SK-N-SH (cell line): ENCODE measurements around the gene SENP5. TPM values are rescaled to one million over a fixed set of nuclear protein-coding genes. Genes with fewer than 3 reads are reported as not detected.

Experiments used
- CTCF ChIA-PET: fragments of 300-600, 350-600 bp; formaldehyde crosslinking; extraction: SDS; loops from one replicate; lab custom pipeline; 2021; lab: Yijun Ruan, JAX
- POLR2A ChIA-PET: fragments of 350-600 bp; sonication (Branson Sonifier 250); formaldehyde crosslinking; extraction: SDS; loops from one replicate; lab custom pipeline; 2020; ENCODE audit warnings: antibody characterized with exemption, inconsistent platforms; lab: Yijun Ruan, JAX
- DNase-seq: peaks from one replicate; pipeline ENCODE4 v3.0.0; 2012
- H2AFZ ChIP-seq: fragments of 200-600 bp; sonication (generic); 2 replicates; pipeline ENCODE4 v1.8.1; 2016; ENCODE audit warnings: antibody characterized with exemption, mild to moderate bottlenecking, low read depth
- H3F3A ChIP-seq: fragments of 200-600 bp; sonication (generic); replicated peaks from 2 replicates; pipeline ENCODE3; 2016; ENCODE audit warnings: antibody characterized with exemption, mild to moderate bottlenecking; ENCODE audit not compliant: insufficient read depth
- H3K27ac ChIP-seq, 2 experiments: fragments of 200-500 bp in 1 of 2; fragments of 200-600 bp in 1 of 2; sonication (Bioruptor generic) in 1 of 2; sonication (generic), shearing (Covaris generic) in 1 of 2; 2 replicates each; pipeline versions ENCODE4 v1.5.1 to v1.6.1; 2014 to 2016; ENCODE audit warnings: low read depth in 2 of 2, inconsistent platforms in 1 of 2, low read length in 1 of 2, mild to moderate bottlenecking in 1 of 2, mixed read lengths in 1 of 2
- H3K27me3 ChIP-seq: fragments of 200-600 bp; sonication (generic), shearing (Covaris generic); 2 replicates; pipeline ENCODE4 v1.6.1; 2016; ENCODE audit warnings: mixed run types; ENCODE audit not compliant: insufficient read depth
- H3K36me3 ChIP-seq, 2 experiments: fragments of 200-500 bp in 1 of 2; fragments of 200-600 bp in 1 of 2; sonication (Bioruptor generic) in 1 of 2; sonication (generic) in 1 of 2; replicated peaks in 1 of 2; 2 replicates each; pipeline versions ENCODE3 to v1.5.1; 2014 to 2016; ENCODE audit warnings: low read length in 1 of 2, mild to moderate bottlenecking in 1 of 2; ENCODE audit not compliant: insufficient read depth in 2 of 2, control insufficient read depth in 1 of 2
- H3K4me1 ChIP-seq, 2 experiments: fragments of 200-500 bp in 1 of 2; fragments of 200-600 bp in 1 of 2; sonication (Bioruptor generic) in 1 of 2; sonication (generic), shearing (Covaris generic) in 1 of 2; 2 replicates each; pipeline versions ENCODE4 v1.5.1 to v1.6.1; 2014 to 2016; ENCODE audit warnings: low read depth in 1 of 2, low read length in 1 of 2, mixed run types in 1 of 2; ENCODE audit not compliant: insufficient read depth in 2 of 2, control insufficient read depth in 1 of 2
- H3K4me2 ChIP-seq: fragments of 200-600 bp; sonication (generic), shearing (Covaris generic); 2 replicates; pipeline ENCODE4 v1.6.1; 2017; ENCODE audit warnings: mixed run types
- H3K4me3 ChIP-seq, 2 experiments: fragments of 200-500 bp in 1 of 2; fragments of 200-600 bp in 1 of 2; sonication (Bioruptor generic) in 1 of 2; sonication (generic), shearing (Covaris generic) in 1 of 2; 2 replicates each; pipeline versions ENCODE4 v1.5.1 to v1.8.1; 2014 to 2016; ENCODE audit warnings: low read depth in 2 of 2, inconsistent platforms in 1 of 2, low read length in 1 of 2, mild to moderate bottlenecking in 1 of 2, mixed read lengths in 1 of 2, moderate library complexity in 1 of 2
- H3K79me2 ChIP-seq: fragments of 200-600 bp; sonication (generic); 2 replicates; pipeline ENCODE4 v1.8.1; 2017; ENCODE audit warnings: mild to moderate bottlenecking; ENCODE audit not compliant: insufficient read depth
- H3K9ac ChIP-seq: fragments of 200-600 bp; sonication (generic); 2 replicates; pipeline ENCODE4 v1.6.1; 2017; ENCODE audit warnings: mixed run types
- H3K9me2 ChIP-seq: fragments of 200-600 bp; sonication (generic); 2 replicates; pipeline ENCODE4 v1.6.1; 2017; ENCODE audit warnings: mixed run types
- H3K9me3 ChIP-seq: fragments of 200-600 bp; sonication (generic); 2 replicates; pipeline ENCODE4 v1.6.1; 2017; ENCODE audit warnings: mixed run types, mild to moderate bottlenecking, moderate library complexity
- H4K20me1 ChIP-seq: fragments of 200-600 bp; sonication (generic); 2 replicates; pipeline ENCODE4 v1.6.1; 2017; ENCODE audit warnings: mild to moderate bottlenecking, mixed run types; ENCODE audit not compliant: insufficient read depth
- EZH2phosphoT487 ChIP-seq: fragments of 200-600 bp; sonication (generic); IDR thresholded peaks from 2 replicates; pipeline ENCODE4 v1.6.1; 2017; ENCODE audit warnings: low read depth, mixed run types, mild to moderate bottlenecking, antibody characterized with exemption, moderate library complexity, borderline replicate concordance
- GATA2 ChIP-seq: sonication (generic); formaldehyde crosslinking; IDR thresholded peaks from 2 replicates; pipeline ENCODE4 v1.5.0; 2020; ENCODE audit warnings: mild to moderate bottlenecking, missing genetic modification reagents
- IRF3 ChIP-seq: fragments of 150-350 bp; IDR thresholded peaks from 2 replicates; pipeline ENCODE4 v1.6.1; 2016; ENCODE audit warnings: mild to moderate bottlenecking, low read depth, low read length
- JUND ChIP-seq: IDR thresholded peaks from 2 replicates; pipeline ENCODE4 v1.4.0; 2012
- MAX ChIP-seq: IDR thresholded peaks from 2 replicates; pipeline ENCODE4 v1.4.0; 2012; ENCODE audit warnings: low read depth
- NFIC ChIP-seq: IDR thresholded peaks from 2 replicates; pipeline ENCODE4 v1.4.0; 2012; ENCODE audit warnings: borderline replicate concordance
- NRF1 ChIP-seq: IDR thresholded peaks from 2 replicates; pipeline ENCODE4 v1.6.1; 2012; ENCODE audit warnings: low read depth, mild to moderate bottlenecking, low read length
- PBX3 ChIP-seq: IDR thresholded peaks from 2 replicates; pipeline ENCODE4; 2012
- RAD21 ChIP-seq: IDR thresholded peaks from 2 replicates; pipeline ENCODE4 v1.6.1; 2012; ENCODE audit warnings: mild to moderate bottlenecking, low read length
- RCOR1 ChIP-seq: fragments of 150-350 bp; IDR thresholded peaks from 2 replicates; pipeline ENCODE4 v1.6.1; 2017; ENCODE audit warnings: antibody characterized with exemption, low read length
- RXRA ChIP-seq: IDR thresholded peaks from 2 replicates; pipeline ENCODE4 v1.4.0; 2012; ENCODE audit warnings: low read depth, mild to moderate bottlenecking, borderline replicate concordance
- TEAD4 ChIP-seq: IDR thresholded peaks from 2 replicates; pipeline ENCODE4 v1.4.0; 2012; ENCODE audit warnings: mild to moderate bottlenecking, borderline replicate concordance; ENCODE audit not compliant: insufficient read depth
- USF2 ChIP-seq: fragments of 150-350 bp; IDR thresholded peaks from 2 replicates; pipeline ENCODE4 v1.6.1; 2017; ENCODE audit warnings: antibody characterized with exemption, low read length, low read depth, borderline replicate concordance
- ZBTB33 ChIP-seq: IDR thresholded peaks from 2 replicates; pipeline ENCODE4 v1.4.0; 2012; ENCODE audit warnings: low read depth, borderline replicate concordance
- WGBS: methylation state at CpG from one replicate; pipeline ENCODE4 v1.1.6; 2017; ENCODE audit warnings: low lambda C conversion rate; 5-methylcytosine and 5-hydroxymethylcytosine counted together
- polyA plus RNA-seq, 3 experiments: library from polyadenylated mRNA; depleted of rRNA; stranded (reverse); fragments of >200 nt; gene quantifications; 2 replicates each; pipeline ENCODE4 v1.2.3, GENCODE V29; 2012

Gene SENP5
- polyA plus RNA-seq, 1 of the 3 experiments (the other 2 are of a cell fraction), result 7.5 TPM

- H3K9me3 ChIP-seq, result no peaks in the 10 kb centered on the region
- TF ChIP-seq NRF1 (no peak), IRF3 (no peak)
- TF ChIP-seq, all 33 proteins: peak for 0
- no peaks in the 10 kb centered on the region for H4K20me1 ChIP-seq
- no peaks in the 10 kb centered on the region for H3K9me2 ChIP-seq
- CTCF ChIA-PET, result no interaction called here
- 82% methylated on average over 10 of the region's 11 CpGs for WGBS
- no peaks in the 10 kb centered on the region for H3K27me3 ChIP-seq
- H3K4me3 ChIP-seq, result no peak overlapping the region
- POLR2A ChIA-PET, result no interaction called here
- H3K4me1 ChIP-seq, result peaks cover 0 to 2% of the 10 kb centered on the region in 2 experiments; a peak in 1 of 4 replicates
- no peak overlapping the region for H3K9ac ChIP-seq
- H3K79me2 ChIP-seq, result no peaks in the 10 kb centered on the region
- DNase-seq, result no peak
- H3K36me3 ChIP-seq, result no peaks in the 10 kb centered on the region
- H3F3A ChIP-seq, result no peaks in the 10 kb centered on the region
- no peak overlapping the region for H3K27ac ChIP-seq
- H3K4me2 ChIP-seq, result no peak overlapping the region
- no peak overlapping the region for H2AFZ ChIP-seq
Observed at GRCh38 chr3:196976941-196977340, 109.2 kb downstream of the SENP5 start.

GRCh38 chr3:196979545-196979944 lies 111.8 kb downstream of the SENP5 start:
- peaks cover 0 to 2% of the 10 kb centered on the region in 2 experiments; a peak in 1 of 4 replicates for H3K4me1 ChIP-seq
- no peaks in the 10 kb centered on the region for H3K9me2 ChIP-seq
- no peaks in the 10 kb centered on the region for H3K36me3 ChIP-seq
- H4K20me1 ChIP-seq, result no peaks in the 10 kb centered on the region
- no peak overlapping the region for H3K4me3 ChIP-seq
- no peak overlapping the region for H3K9ac ChIP-seq
- H3F3A ChIP-seq, result no peaks in the 10 kb centered on the region
- H2AFZ ChIP-seq, result no peak overlapping the region
- no peak for DNase-seq
- H3K79me2 ChIP-seq, result no peaks in the 10 kb centered on the region
- peaks cover 4% of the 10 kb centered on the region; the same call in 1 of the 2 replicates for H3K9me3 ChIP-seq
- ChIA-PET CTCF (interaction anchor here (0.6 to 2.9 kb wide), 12 partner anchors 9 to 619 kb away, joined by 3 to 26 read pairs (median 4); partner anchors contain the start of gene MELTF), POLR2A (no interaction called here)
- no peaks in the 10 kb centered on the region for H3K27me3 ChIP-seq
- 87% methylated on average over 10 of the region's 10 CpGs for WGBS
- no peak overlapping the region for H3K27ac ChIP-seq
- H3K4me2 ChIP-seq, result no peak overlapping the region
- TF ChIP-seq NRF1 (no peak), JUND (no peak)

GRCh38 chr3:196981657-196982056 lies 113.9 kb downstream of the SENP5 start:
- no peaks in the 10 kb centered on the region for H3K36me3 ChIP-seq
- peaks cover 0 to 2% of the 10 kb centered on the region in 2 experiments; a peak in 1 of 4 replicates for H3K4me1 ChIP-seq
- no peaks in the 10 kb centered on the region for H3K79me2 ChIP-seq
- H3K4me2 ChIP-seq, result no peak overlapping the region
- no peaks in the 10 kb centered on the region for H3K27me3 ChIP-seq
- H3K4me3 ChIP-seq, result no peak overlapping the region
- H3K27ac ChIP-seq, result no peak overlapping the region
- no peaks in the 10 kb centered on the region for H4K20me1 ChIP-seq
- DNase-seq, result no peak
- peaks cover 4% of the 10 kb centered on the region; the same call in 1 of the 2 replicates for H3K9me3 ChIP-seq
- ChIA-PET CTCF (interaction anchor here (1.1 to 1.6 kb wide), 3 partner anchors 25 to 205 kb away, joined by 3 to 4 read pairs (median 3); partner anchors contain the start of gene NCBP2), POLR2A (no interaction called here)
- H3F3A ChIP-seq, result no peaks in the 10 kb centered on the region
- no peaks in the 10 kb centered on the region for H3K9me2 ChIP-seq
- H2AFZ ChIP-seq, result no peak overlapping the region
- WGBS, result 84% methylated on average over 13 of the region's 13 CpGs
- no peak overlapping the region for H3K9ac ChIP-seq
- no peak for TF ChIP-seq RAD21
- no peak for TF ChIP-seq PBX3
- no peak for TF ChIP-seq GATA2 (CRISPR knock-in tag)
- no peak for TF ChIP-seq JUND
- no peak for TF ChIP-seq EZH2phosphoT487
- no peak for TF ChIP-seq USF2
- no peak for TF ChIP-seq RCOR1
- no peak for TF ChIP-seq MAX
- no peak for TF ChIP-seq RXRA
- no peak for TF ChIP-seq IRF3
- no peak for TF ChIP-seq ZBTB33
- no peak for TF ChIP-seq NRF1
- TF ChIP-seq TEAD4, result no peak
- no peak for TF ChIP-seq NFIC
